Neuronal stem cell (in vitro differentiated cells): ENCODE results near the gene UCKL1.

Experiments
- DNase-seq: peaks from one replicate; pipeline ENCODE4 v3.0.0-alpha.2; 2013; ENCODE audit warnings: low spot score
- H2AFZ ChIP-seq: one replicate; pipeline ENCODE4 v1.6.1; 2013; ENCODE audit warnings: mild to moderate bottlenecking, low read length, inconsistent platforms
- H2AK5ac ChIP-seq: 2 replicates; pipeline ENCODE4 v1.6.1; 2013; ENCODE audit warnings: low read depth, mild to moderate bottlenecking, inconsistent platforms, low read length, moderate library complexity, mixed read lengths
- H2BK120ac ChIP-seq: 2 replicates; pipeline ENCODE4 v1.6.1; 2013; ENCODE audit warnings: low read depth, mild to moderate bottlenecking, inconsistent platforms, low read length, moderate library complexity, mixed read lengths
- H2BK12ac ChIP-seq: one replicate; pipeline ENCODE4 v1.6.1; 2013; ENCODE audit warnings: low read length, inconsistent platforms
- H2BK15ac ChIP-seq: 2 replicates; pipeline ENCODE4 v1.6.1; 2013; ENCODE audit warnings: mild to moderate bottlenecking, low read length, inconsistent platforms, mixed read lengths
- H2BK5ac ChIP-seq: one replicate; pipeline ENCODE4 v1.6.1; 2013; ENCODE audit warnings: inconsistent platforms, mild to moderate bottlenecking, low read length, moderate library complexity
- H3K14ac ChIP-seq: one replicate; pipeline ENCODE4 v1.6.1; 2013; ENCODE audit warnings: low read length, inconsistent platforms
- H3K18ac ChIP-seq: 2 replicates; pipeline ENCODE4 v1.6.1; 2013; ENCODE audit warnings: low read length, inconsistent platforms
- H3K23ac ChIP-seq: 2 replicates; pipeline ENCODE4 v1.6.1; 2013; ENCODE audit warnings: low read depth, mild to moderate bottlenecking, mixed read lengths, low read length, inconsistent platforms; ENCODE audit not compliant: poor library complexity
- H3K27ac ChIP-seq: replicated peaks from 3 replicates; pipeline ENCODE4 v1.5.1; 2013; ENCODE audit warnings: low read length, inconsistent platforms
- H3K27me3 ChIP-seq, 3 experiments: 2 replicates each; pipeline ENCODE4 v1.6.1; 2013; ENCODE audit warnings: low read length in 3 of 3, mild to moderate bottlenecking in 2 of 3, inconsistent platforms in 1 of 3, low read depth in 1 of 3, mixed read lengths in 1 of 3, moderate library complexity in 1 of 3; ENCODE audit not compliant: control insufficient read depth in 3 of 3, insufficient read depth in 3 of 3
- H3K36me3 ChIP-seq, 2 donors: replicated peaks in 1 of 2; 2 replicates each; pipeline ENCODE4 v1.6.1; 2013; ENCODE audit warnings: low read length in 2 of 2; ENCODE audit not compliant: control insufficient read depth in 2 of 2, insufficient read depth in 2 of 2
- H3K4ac ChIP-seq: 2 replicates; pipeline ENCODE4 v1.6.1; 2013; ENCODE audit warnings: inconsistent platforms, mild to moderate bottlenecking, low read length, moderate library complexity
- H3K4me1 ChIP-seq, 2 donors: 1 replicate in 1 of 2; 2 replicates in 1 of 2; pipeline ENCODE4 v1.6.1; 2013; ENCODE audit warnings: low read length in 2 of 2, low read depth in 1 of 2; ENCODE audit not compliant: control insufficient read depth in 2 of 2, insufficient read depth in 1 of 2
- H3K4me2 ChIP-seq: one replicate; pipeline ENCODE4 v1.6.1; 2013; ENCODE audit warnings: mild to moderate bottlenecking, low read length, inconsistent platforms; ENCODE audit not compliant: insufficient read depth, poor library complexity, severe bottlenecking
- H3K4me3 ChIP-seq, 2 donors: 2 replicates each; pipeline ENCODE4 v1.5.1; 2013; ENCODE audit warnings: low read length in 2 of 2, mild to moderate bottlenecking in 2 of 2, inconsistent platforms in 1 of 2, moderate library complexity in 1 of 2
- H3K79me1 ChIP-seq: one replicate; pipeline ENCODE4 v1.6.1; 2013; ENCODE audit warnings: low read depth, mild to moderate bottlenecking, inconsistent platforms, low read length, moderate library complexity
- H3K9ac ChIP-seq: one replicate; pipeline ENCODE4 v1.6.1; 2013; ENCODE audit warnings: mild to moderate bottlenecking, low read depth, low read length, inconsistent platforms; ENCODE audit not compliant: poor library complexity
- H3K9me3 ChIP-seq, 2 donors: replicated peaks in 1 of 2; 2 replicates each; pipeline versions ENCODE3 to v1.6.1; 2013; ENCODE audit warnings: low read length in 2 of 2, mild to moderate bottlenecking in 2 of 2, inconsistent platforms in 1 of 2, low read depth in 1 of 2, mixed read lengths in 1 of 2, moderate library complexity in 1 of 2; ENCODE audit not compliant: control insufficient read depth in 2 of 2, insufficient read depth in 1 of 2
- H4K8ac ChIP-seq: one replicate; pipeline ENCODE4 v1.6.1; 2013; ENCODE audit warnings: low read depth, mild to moderate bottlenecking, inconsistent platforms, low read length, moderate library complexity
- H4K91ac ChIP-seq: one replicate; pipeline ENCODE4 v1.6.1; 2013; ENCODE audit warnings: low read length, low read depth, mild to moderate bottlenecking, inconsistent platforms; ENCODE audit not compliant: poor library complexity
- WGBS, 2 donors: extraction: QIAGEN DNeasy Blood & Tissue Kit; methylation state at CpG; one replicate each; pipeline ENCODE4 v1.1.7; 2013; ENCODE audit warnings: missing lambda C conversion rate in 2 of 2, mixed read lengths in 1 of 2; ENCODE audit not compliant: insufficient read length in 2 of 2, insufficient replicate concordance in 1 of 2; ENCODE audit errors: extremely low coverage in 2 of 2; 5-methylcytosine and 5-hydroxymethylcytosine counted together

The UCKL1 gene

GRCh38 chr20:63947638-63948456, 8.4 kb downstream of the UCKL1 start:
- DNase-seq, result no peak
- H3K18ac ChIP-seq, result peak overlapping the region; percentile 41
- H2BK5ac ChIP-seq, result peak overlapping the region; percentile 6
- H3K27ac ChIP-seq, result no peak overlapping the region
- no peak overlapping the region for H3K4me3 ChIP-seq
- peak overlapping the region; percentile 53 for H2AK5ac ChIP-seq
- peaks cover 30 to 51% of the 10 kb centered on the region in 2 donors for H3K36me3 ChIP-seq
- no peak overlapping the region for H4K91ac ChIP-seq
- WGBS, 2 donors, result no CpG with 5 or more reads among the region's 27 CpGs
- H2BK120ac ChIP-seq, result no peak overlapping the region
- peaks cover 17 to 20% of the 10 kb centered on the region in 2 donors for H3K4me1 ChIP-seq
- H3K4me2 ChIP-seq, result no peak overlapping the region
- H3K27me3 ChIP-seq, result no peaks in the 10 kb centered on the region
- H2BK12ac ChIP-seq, result peak overlapping the region; percentile 63
- H2BK15ac ChIP-seq, result no peak overlapping the region
- no peak overlapping the region for H4K8ac ChIP-seq
- H3K14ac ChIP-seq, result no peak overlapping the region
- no peak overlapping the region for H3K4ac ChIP-seq
- peak overlapping the region; percentile 57 for H3K23ac ChIP-seq
- H3K9ac ChIP-seq, result peak overlapping the region; percentile 4
- peaks cover 34% of the 10 kb centered on the region for H3K79me1 ChIP-seq
- H3K9me3 ChIP-seq, result no peaks in the 10 kb centered on the region
- H2AFZ ChIP-seq, result no peak overlapping the region

GRCh38 chr20:63946986-63947637, 9.1 kb downstream of the UCKL1 start:
- no peaks in the 10 kb centered on the region for H3K9me3 ChIP-seq
- no peak overlapping the region for H2BK15ac ChIP-seq
- H4K8ac ChIP-seq, result no peak overlapping the region
- no peaks in the 10 kb centered on the region for H3K27me3 ChIP-seq
- H3K79me1 ChIP-seq, result peaks cover 28% of the 10 kb centered on the region
- H3K4me3 ChIP-seq, result no peak overlapping the region
- no peak overlapping the region for H3K27ac ChIP-seq
- peaks cover 17 to 24% of the 10 kb centered on the region in 2 donors for H3K4me1 ChIP-seq
- no peak overlapping the region for H3K4me2 ChIP-seq
- H2BK5ac ChIP-seq, result peak overlapping the region; percentile 6
- H2BK120ac ChIP-seq, result no peak overlapping the region
- no peak overlapping the region for H4K91ac ChIP-seq
- no peak overlapping the region for H3K4ac ChIP-seq
- peak overlapping the region; percentile 38 for H3K18ac ChIP-seq
- no peak overlapping the region for H3K14ac ChIP-seq
- peak overlapping the region; percentile 85 for H3K23ac ChIP-seq
- H3K36me3 ChIP-seq, result peaks cover 27 to 50% of the 10 kb centered on the region in 2 donors
- H2AK5ac ChIP-seq, result no peak overlapping the region
- H3K9ac ChIP-seq, result no peak overlapping the region
- no CpG with 5 or more reads among the region's 15 CpGs for WGBS, 2 donors
- DNase-seq, result no peak
- no peak overlapping the region for H2BK12ac ChIP-seq
- no peak overlapping the region for H2AFZ ChIP-seq

GRCh38 chr20:63945921-63946920, 10.0 kb downstream of the UCKL1 start:
- no peak overlapping the region for H3K18ac ChIP-seq
- DNase-seq, result no peak

More at GRCh38 chr20:63945921-63946920, 10.0 kb downstream of the UCKL1 start:
- H3K23ac ChIP-seq, result no peak overlapping the region
- no peak overlapping the region for H3K9ac ChIP-seq
- H2AFZ ChIP-seq, result no peak overlapping the region
- no peak overlapping the region for H2AK5ac ChIP-seq
- no CpG with 5 or more reads among the region's 39 CpGs for WGBS, 2 donors
- H3K79me1 ChIP-seq, result peaks cover 24% of the 10 kb centered on the region
- H4K8ac ChIP-seq, result no peak overlapping the region
- no peak overlapping the region for H3K4me3 ChIP-seq
- H2BK12ac ChIP-seq, result no peak overlapping the region
- H2BK15ac ChIP-seq, result no peak overlapping the region
- H2BK5ac ChIP-seq, result no peak overlapping the region
- H2BK120ac ChIP-seq, result no peak overlapping the region
- peaks cover 17 to 24% of the 10 kb centered on the region in 2 donors for H3K4me1 ChIP-seq
- H3K4ac ChIP-seq, result no peak overlapping the region
- H3K27me3 ChIP-seq, result no peaks in the 10 kb centered on the region
- no peak overlapping the region for H3K14ac ChIP-seq
- no peak overlapping the region for H3K27ac ChIP-seq
- H3K9me3 ChIP-seq, result no peaks in the 10 kb centered on the region
- H3K36me3 ChIP-seq, result peaks cover 27 to 51% of the 10 kb centered on the region in 2 donors
- H3K4me2 ChIP-seq, result no peak overlapping the region
- no peak overlapping the region for H4K91ac ChIP-seq
